ENCODE measurements around the gene CCDC18. TPM values are rescaled to one million over a fixed set of nuclear protein-coding genes. Genes with fewer than 3 reads are reported as not detected.

CCDC18 gene
- total RNA-seq, 1 experiment from 2014 or later: 23.0 TPM

GRCh38 chr1:93288558-93288957 is 108.0 kb downstream of the CCDC18 start:
- Mint-ChIP-seq H3K4me1 (peaks cover 3% of the 10 kb centered on the region), H3K4me3 (no peak overlapping the region), H3K36me3 (peaks cover 38% of the 10 kb centered on the region), H3K27me3 (ENCODE audit: low read depth) (no peaks in the 10 kb centered on the region), H3K9me3 (peaks cover 52% of the 10 kb centered on the region), H3K27ac (no peak overlapping the region)
- DNase-seq (ENCODE audit: low spot score) (no peak), ATAC-seq (no peak)
- CTCF ChIA-PET: no interaction called here
- POLR2A ChIA-PET: no interaction called here
- TF ChIP-seq, protein P1, sequence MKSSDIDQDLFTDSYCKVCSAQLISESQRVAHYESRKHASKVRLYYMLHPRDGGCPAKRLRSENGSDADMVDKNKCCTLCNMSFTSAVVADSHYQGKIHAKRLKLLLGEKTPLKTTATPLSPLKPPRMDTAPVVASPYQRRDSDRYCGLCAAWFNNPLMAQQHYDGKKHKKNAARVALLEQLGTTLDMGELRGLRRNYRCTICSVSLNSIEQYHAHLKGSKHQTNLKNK (CRISPR knock-in tag; IDR thresholded peaks at IDR 0.05): no peak
- no peak for TF ChIP-seq EMX1 (CRISPR knock-in tag; IDR thresholded peaks at IDR 0.05)
- no peak for TF ChIP-seq RORB (CRISPR knock-in tag; IDR thresholded peaks at IDR 0.05)
- TF ChIP-seq HMGA2 (CRISPR knock-in tag; IDR thresholded peaks at IDR 0.05): no peak
- no peak for TF ChIP-seq SP1 (CRISPR knock-in tag; conservative IDR thresholded peaks at IDR 0.05)
- TF ChIP-seq, protein P2, sequence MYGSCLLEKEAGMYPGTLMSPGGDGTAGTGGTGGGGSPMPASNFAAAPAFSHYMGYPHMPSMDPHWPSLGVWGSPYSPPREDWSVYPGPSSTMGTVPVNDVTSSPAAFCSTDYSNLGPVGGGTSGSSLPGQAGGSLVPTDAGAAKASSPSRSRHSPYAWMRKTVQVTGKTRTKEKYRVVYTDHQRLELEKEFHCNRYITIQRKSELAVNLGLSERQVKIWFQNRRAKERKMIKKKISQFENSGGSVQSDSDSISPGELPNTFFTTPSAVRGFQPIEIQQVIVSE (CRISPR knock-in tag; IDR thresholded peaks at IDR 0.05; ENCODE audit: borderline replicate concordance): no peak
- TF ChIP-seq HMGXB4 (CRISPR knock-in tag; IDR thresholded peaks at IDR 0.05): no peak
- TF ChIP-seq NFE2L1 (CRISPR knock-in tag; IDR thresholded peaks at IDR 0.05): no peak
- TF ChIP-seq JUN (CRISPR knock-in tag; IDR thresholded peaks at IDR 0.05): no peak
- TF ChIP-seq ETV6 (CRISPR knock-in tag; IDR thresholded peaks at IDR 0.05): no peak
- TF ChIP-seq NFATC4 (CRISPR knock-in tag; IDR thresholded peaks at IDR 0.05): no peak
- no peak for TF ChIP-seq TCF7 (CRISPR knock-in tag; IDR thresholded peaks at IDR 0.05; ENCODE audit: low read depth)
- no peak for TF ChIP-seq KAT7 (CRISPR knock-in tag; IDR thresholded peaks at IDR 0.05; ENCODE audit: borderline replicate concordance)
- TF ChIP-seq SOX15 (CRISPR knock-in tag; IDR thresholded peaks at IDR 0.05): no peak
- no peak for TF ChIP-seq E2F5 (CRISPR knock-in tag; IDR thresholded peaks at IDR 0.05)
- TF ChIP-seq CREB1 (CRISPR knock-in tag; IDR thresholded peaks at IDR 0.05): no peak
- no peak for TF ChIP-seq ZNF219 (CRISPR knock-in tag; IDR thresholded peaks at IDR 0.05; ENCODE audit: borderline replicate concordance)
- TF ChIP-seq FOXJ3 (CRISPR knock-in tag; IDR thresholded peaks at IDR 0.05; ENCODE audit: borderline replicate concordance): no peak

GRCh38 chr1:93296555-93297154 is 116.1 kb downstream of the CCDC18 start:
- DNase-seq (ENCODE audit: low spot score): peak; percentile 31
- TF ChIP-seq ZBTB21 (CRISPR knock-in tag; IDR thresholded peaks at IDR 0.05; ENCODE audit: borderline replicate concordance): 0 out of 2 replicates have a peak, but pooled peaks have one; percentile 14
- TF ChIP-seq, protein P3, sequence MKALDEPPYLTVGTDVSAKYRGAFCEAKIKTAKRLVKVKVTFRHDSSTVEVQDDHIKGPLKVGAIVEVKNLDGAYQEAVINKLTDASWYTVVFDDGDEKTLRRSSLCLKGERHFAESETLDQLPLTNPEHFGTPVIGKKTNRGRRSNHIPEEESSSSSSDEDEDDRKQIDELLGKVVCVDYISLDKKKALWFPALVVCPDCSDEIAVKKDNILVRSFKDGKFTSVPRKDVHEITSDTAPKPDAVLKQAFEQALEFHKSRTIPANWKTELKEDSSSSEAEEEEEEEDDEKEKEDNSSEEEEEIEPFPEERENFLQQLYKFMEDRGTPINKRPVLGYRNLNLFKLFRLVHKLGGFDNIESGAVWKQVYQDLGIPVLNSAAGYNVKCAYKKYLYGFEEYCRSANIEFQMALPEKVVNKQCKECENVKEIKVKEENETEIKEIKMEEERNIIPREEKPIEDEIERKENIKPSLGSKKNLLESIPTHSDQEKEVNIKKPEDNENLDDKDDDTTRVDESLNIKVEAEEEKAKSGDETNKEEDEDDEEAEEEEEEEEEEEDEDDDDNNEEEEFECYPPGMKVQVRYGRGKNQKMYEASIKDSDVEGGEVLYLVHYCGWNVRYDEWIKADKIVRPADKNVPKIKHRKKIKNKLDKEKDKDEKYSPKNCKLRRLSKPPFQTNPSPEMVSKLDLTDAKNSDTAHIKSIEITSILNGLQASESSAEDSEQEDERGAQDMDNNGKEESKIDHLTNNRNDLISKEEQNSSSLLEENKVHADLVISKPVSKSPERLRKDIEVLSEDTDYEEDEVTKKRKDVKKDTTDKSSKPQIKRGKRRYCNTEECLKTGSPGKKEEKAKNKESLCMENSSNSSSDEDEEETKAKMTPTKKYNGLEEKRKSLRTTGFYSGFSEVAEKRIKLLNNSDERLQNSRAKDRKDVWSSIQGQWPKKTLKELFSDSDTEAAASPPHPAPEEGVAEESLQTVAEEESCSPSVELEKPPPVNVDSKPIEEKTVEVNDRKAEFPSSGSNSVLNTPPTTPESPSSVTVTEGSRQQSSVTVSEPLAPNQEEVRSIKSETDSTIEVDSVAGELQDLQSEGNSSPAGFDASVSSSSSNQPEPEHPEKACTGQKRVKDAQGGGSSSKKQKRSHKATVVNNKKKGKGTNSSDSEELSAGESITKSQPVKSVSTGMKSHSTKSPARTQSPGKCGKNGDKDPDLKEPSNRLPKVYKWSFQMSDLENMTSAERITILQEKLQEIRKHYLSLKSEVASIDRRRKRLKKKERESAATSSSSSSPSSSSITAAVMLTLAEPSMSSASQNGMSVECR (CRISPR knock-in tag; IDR thresholded peaks at IDR 0.05; ENCODE audit: borderline replicate concordance): no peak
- no peak for TF ChIP-seq SOX15 (CRISPR knock-in tag; IDR thresholded peaks at IDR 0.05)
- no peak for TF ChIP-seq ZNF263 (CRISPR knock-in tag; IDR thresholded peaks at IDR 0.05; ENCODE audit: low read depth)
- TF ChIP-seq NR3C1 (CRISPR knock-in tag; conservative IDR thresholded peaks at IDR 0.05; ENCODE audit: low read depth): no peak
- no peak for TF ChIP-seq NFATC4 (CRISPR knock-in tag; IDR thresholded peaks at IDR 0.05)
- TF ChIP-seq, protein P4, sequence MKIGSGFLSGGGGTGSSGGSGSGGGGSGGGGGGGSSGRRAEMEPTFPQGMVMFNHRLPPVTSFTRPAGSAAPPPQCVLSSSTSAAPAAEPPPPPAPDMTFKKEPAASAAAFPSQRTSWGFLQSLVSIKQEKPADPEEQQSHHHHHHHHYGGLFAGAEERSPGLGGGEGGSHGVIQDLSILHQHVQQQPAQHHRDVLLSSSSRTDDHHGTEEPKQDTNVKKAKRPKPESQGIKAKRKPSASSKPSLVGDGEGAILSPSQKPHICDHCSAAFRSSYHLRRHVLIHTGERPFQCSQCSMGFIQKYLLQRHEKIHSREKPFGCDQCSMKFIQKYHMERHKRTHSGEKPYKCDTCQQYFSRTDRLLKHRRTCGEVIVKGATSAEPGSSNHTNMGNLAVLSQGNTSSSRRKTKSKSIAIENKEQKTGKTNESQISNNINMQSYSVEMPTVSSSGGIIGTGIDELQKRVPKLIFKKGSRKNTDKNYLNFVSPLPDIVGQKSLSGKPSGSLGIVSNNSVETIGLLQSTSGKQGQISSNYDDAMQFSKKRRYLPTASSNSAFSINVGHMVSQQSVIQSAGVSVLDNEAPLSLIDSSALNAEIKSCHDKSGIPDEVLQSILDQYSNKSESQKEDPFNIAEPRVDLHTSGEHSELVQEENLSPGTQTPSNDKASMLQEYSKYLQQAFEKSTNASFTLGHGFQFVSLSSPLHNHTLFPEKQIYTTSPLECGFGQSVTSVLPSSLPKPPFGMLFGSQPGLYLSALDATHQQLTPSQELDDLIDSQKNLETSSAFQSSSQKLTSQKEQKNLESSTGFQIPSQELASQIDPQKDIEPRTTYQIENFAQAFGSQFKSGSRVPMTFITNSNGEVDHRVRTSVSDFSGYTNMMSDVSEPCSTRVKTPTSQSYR (CRISPR knock-in tag; IDR thresholded peaks at IDR 0.05): peak; percentile 70; the same call in 1 of the 2 replicates
- TF ChIP-seq, protein P2 (CRISPR knock-in tag; IDR thresholded peaks at IDR 0.05; ENCODE audit: borderline replicate concordance): no peak
- TF ChIP-seq ZNF423 (CRISPR knock-in tag; IDR thresholded peaks at IDR 0.05): peak; percentile 47; the same call in 1 of the 2 replicates
- TF ChIP-seq CREM (CRISPR knock-in tag; IDR thresholded peaks at IDR 0.05): no peak

More at GRCh38 chr1:93296555-93297154, 116.1 kb downstream of the CCDC18 start:
- Mint-ChIP-seq H3K4me3 (no peak overlapping the region), H3K27me3 (ENCODE audit: low read depth) (no peaks in the 10 kb centered on the region), H3K4me1 (peaks cover 24% of the 10 kb centered on the region), H3K36me3 (peaks cover 10% of the 10 kb centered on the region), H3K27ac (peak overlapping the region; percentile 25), H3K9me3 (peaks cover 17% of the 10 kb centered on the region; the same call in 1 of the 2 replicates)
- ATAC-seq: peak; percentile 91
- CTCF ChIA-PET: interaction anchor here (1.2 kb wide), 1 partner anchor 8 kb away, joined by 15 read pairs; no protein-coding TSS in a partner anchor
- POLR2A ChIA-PET: no interaction called here

Measured in WTC11 (cell line).